HG03135 (cell line): ENCODE data around the gene RAB38.

Experiments used
- ATAC-seq: cut with Tn5 transposase; IDR thresholded peaks from one replicate; pipeline ENCODE4 v1.9.1; 2021; ENCODE audit warnings: mild to moderate bottlenecking, moderate library complexity; ENCODE audit not compliant: unreplicated experiment

The RAB38 gene

GRCh38 chr11:88170673-88171072, 4.6 kb downstream of the RAB38 start:
- no peak for ATAC-seq

DNA sequence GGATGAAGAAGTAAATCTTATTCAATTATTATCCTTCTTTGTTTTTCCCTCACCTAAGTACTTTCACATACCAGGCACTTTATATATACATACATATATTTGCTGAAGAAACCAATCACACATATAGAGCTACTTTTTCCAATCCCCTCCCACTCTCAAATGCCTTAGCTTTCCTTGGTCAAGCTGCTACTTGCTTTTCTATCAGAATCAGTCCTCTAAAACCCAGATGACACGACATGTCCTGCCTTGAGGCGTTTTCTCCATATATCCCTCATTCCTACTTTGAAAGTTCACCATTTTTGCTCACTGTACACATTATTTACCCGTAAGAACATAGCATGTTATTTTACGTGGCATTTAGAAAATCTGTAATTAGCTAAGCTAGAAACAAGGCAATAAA, 5.4 kb downstream of the RAB38 start:
- ATAC-seq, result no peak

DNA sequence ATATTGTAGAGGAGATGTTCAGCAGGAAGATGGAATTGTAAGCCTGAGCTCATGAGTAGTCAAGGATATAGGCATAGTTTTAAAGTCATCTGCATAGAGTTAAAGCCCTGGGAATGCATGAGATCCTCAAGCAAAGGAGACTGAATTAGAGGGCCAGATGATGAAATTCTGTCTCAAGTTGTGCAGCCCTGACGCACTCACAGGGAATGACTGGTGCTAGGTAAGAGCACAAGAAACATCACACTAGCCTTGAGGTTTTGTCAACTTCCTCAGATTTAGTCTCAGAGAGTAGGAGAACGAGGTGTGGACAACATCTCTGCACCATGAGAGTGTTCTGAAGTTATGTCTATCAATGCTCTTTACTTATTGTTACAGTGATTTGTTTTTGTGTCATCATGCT, 5.8 kb downstream of the RAB38 start:
- ATAC-seq, result no peak

DNA sequence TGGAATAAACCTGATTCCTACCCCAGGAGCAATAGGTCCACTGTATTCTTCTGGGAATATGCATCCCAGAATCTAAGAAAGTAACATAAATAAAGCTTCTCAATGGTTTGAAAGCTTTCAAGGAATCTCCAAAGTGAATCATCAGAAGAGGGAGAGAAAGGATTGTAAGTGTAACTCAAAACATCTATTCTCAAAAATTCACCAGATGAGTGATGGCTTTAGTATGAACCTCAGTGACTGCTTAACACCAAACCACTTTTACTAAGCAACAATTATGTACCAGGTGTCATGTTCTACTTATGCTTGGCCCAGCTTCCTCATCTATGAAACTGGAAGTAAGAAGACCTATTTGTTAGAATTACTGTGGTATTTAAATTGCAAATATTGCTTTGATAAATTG, 7.4 kb downstream of the RAB38 start:
- no peak for ATAC-seq

GRCh38 chr11:88164806-88165585, 10.2 kb downstream of the RAB38 start:
- no peak for ATAC-seq

DNA sequence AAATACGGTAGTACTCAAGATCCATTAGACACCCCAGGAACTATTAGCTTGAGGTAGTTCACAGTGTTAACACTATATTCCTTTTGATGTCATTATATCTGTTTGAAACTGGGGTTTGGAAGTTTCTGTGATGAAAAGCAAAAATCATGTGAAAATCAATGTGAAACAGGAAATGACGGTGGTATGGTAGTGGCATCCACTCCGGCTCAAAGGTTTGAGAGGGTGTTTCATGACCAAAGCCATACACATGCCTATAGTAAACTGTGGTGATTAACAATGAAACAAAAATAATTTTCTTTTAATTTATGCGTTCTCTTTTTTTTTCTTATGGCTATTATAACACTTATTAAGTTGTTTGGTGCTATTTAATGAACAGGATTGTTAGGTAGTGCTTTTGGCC, 10.9 kb downstream of the RAB38 start:
- no peak for ATAC-seq

- no peak for ATAC-seq
These were observed 17.2 kb downstream of the RAB38 start for GRCh38 chr11:88158081-88158480.

- ATAC-seq, result no peak
These were observed 17.9 kb downstream of the RAB38 start for GRCh38 chr11:88157370-88157769.

GRCh38 chr11:88152381-88152780, 22.9 kb downstream of the RAB38 start:
- ATAC-seq, result no peak

DNA sequence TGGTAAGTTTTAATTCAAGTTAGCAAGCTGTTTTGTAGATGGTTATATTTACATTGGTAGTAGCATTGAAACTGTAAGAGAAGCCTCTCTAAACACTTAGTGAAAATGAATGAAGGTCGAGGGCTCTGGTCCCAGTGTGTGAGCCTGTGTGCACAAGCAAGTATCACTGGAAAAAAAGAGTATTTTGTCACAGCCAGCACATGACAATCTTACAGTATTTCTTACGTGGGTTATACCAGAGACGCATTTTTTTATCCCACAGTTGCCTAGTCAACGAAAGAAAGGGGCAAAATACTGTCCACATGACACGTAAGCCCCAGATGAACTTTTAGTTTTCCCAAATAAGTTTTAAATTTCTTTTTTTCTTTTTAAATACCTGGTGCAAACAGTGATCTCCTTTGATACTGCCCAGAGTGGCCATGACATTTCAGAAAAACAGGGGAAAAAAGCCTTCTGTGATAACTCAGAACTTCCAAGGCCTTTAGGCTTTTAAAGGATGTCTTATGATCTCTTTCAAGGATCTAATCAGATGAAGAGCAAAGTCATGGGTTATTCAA, 23.5 kb downstream of the RAB38 start:
- ATAC-seq, result no peak

- no peak for ATAC-seq
These were observed 29.1 kb downstream of the RAB38 start for GRCh38 chr11:88146106-88146505.

DNA sequence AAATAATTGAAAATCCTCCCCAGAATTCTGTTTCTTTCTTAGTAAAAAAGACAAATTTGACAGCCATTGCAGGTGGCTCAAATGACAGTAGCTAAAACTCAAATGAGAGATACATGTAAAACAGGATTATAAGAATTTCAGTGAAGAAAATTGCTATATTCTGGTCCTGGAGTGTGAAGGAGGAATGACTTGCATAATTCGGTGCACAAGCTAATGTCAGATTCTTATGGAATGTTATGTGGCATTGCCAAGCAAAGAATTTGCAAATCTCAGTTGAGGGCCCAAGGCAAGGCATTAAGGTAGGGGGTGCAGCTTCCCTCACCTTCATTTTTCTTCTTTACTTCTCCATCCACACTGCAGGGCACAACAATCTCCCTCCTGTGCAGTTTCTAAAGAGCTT, 35.4 kb downstream of the RAB38 start:
- no peak for ATAC-seq

DNA sequence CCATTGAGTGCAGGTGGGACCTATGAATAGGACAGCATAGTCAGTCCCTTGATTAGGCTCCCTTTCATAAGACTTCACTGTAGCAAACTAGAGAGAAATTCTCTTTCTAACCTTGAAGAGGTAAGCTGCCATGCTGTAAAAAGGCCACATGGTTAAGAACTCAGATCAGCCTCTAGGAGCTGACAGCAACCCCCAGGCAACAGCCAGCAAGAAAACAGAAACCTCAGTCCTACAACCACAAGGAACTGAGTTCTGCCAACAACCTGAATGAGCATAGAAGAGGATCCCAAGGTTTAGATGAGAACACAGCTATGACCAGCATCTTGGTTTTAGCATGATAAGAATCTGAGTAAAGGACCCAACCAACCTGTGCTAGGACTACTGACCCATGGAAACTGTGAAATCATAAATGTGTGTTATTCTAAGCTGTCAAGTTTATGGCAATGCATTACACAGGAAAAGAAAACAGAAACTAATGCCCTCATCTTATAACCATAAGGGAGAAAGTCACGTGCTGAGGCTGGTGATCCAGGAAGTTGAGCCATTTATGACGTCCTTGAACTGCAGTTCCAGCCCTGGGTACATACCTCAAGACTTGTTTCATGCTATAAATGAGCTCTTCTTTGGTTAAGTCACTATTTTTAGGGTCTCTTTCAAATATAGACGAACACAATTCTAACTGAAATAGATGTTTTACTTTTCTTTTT, 43.3 kb downstream of the RAB38 start:
- ATAC-seq, result no peak

DNA sequence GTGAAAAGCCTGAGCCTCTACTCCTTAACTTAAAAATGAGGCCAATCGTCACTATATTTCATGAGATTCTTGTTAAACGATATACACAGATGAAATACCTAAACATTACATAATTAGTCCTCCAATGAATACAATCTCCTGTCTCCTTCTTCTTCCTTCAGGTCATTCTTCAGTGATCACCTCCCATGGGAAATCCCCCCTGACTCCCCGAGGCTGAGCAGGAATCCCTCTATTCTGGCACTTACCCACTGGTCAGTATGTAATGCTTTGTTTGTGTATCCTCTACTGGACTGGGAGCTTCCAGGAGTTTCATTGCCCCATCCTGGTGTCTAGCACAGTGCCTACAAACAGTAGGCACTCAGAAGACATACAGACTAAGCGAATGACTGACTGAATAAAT, 52.3 kb downstream of the RAB38 start:
- no peak for ATAC-seq

GRCh38 chr11:88119561-88119960, 55.7 kb downstream of the RAB38 start:
- no peak for ATAC-seq

- peak; percentile 48 for ATAC-seq
These were observed 57.9 kb downstream of the RAB38 start for GRCh38 chr11:88117281-88117858.

DNA sequence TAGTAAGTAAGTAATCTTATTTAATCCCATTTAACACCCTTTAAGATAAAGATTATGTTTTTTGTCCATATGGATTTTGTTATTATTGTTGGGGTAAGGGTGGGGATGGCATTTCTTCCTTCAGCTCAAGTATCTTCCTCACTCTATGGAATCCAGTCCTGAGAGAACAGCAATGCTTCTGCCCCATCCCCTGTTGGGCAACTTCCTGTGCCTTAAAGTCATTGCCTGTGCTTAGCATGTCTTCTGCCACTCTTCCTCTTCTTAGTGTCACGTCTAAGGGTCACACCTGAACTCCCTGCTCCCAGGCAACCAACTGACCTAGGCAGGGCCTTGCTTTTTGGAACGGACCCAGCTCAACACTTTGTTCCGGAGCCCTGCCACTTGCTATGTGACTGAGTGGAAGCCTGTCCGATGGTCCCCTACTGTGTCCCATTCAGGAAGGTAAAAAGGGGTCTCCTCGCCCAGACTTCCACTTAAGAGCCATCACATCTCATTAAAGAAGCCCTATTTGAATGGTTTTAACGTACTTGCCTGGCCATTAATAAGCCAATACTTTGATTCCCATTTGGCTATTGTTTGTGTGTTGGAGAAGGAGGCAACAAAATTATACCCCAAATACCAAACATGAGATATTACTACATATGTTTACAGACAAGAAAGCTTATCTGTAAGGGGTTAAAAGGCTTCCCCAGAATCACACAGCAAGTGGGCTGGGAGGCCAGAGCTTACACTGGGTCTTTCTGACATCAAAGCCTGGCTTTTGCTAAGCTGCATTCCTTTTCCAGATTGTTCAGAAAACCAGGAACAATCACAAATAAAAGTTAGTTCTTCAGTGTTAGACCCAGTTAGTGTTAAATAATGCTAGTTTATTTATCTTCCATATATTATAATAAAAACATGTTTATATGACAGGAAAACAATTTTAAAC, 59.2 kb downstream of the RAB38 start:
- ATAC-seq, result no peak

DNA sequence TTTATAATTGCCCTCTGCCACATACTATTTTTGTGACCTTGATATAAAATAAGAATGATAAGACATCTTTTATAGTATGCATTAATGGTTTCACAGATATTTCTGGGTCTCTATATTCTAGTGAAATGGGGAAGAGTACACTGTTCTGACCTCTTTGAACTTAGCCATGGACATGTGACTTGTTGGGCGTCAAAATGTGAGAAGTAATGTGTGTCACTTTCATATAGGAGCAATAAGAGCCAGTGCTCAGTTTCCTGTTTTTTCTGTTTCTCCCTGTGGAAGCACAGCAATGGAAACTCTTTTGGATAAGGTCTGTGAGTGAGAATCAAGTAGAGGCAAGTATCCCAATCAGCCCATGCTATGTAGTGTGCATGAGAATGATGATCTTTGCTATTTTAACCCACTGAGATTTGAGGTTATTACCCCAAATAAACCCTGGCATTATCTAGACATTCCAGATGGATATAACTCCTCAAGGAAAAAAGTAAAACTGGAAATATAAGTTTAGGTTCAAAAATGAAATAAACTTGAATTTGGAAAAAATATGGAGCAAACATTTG, 60.7 kb downstream of the RAB38 start:
- no peak for ATAC-seq

GRCh38 chr11:88106666-88107065, 68.6 kb downstream of the RAB38 start:
- ATAC-seq, result no peak

DNA sequence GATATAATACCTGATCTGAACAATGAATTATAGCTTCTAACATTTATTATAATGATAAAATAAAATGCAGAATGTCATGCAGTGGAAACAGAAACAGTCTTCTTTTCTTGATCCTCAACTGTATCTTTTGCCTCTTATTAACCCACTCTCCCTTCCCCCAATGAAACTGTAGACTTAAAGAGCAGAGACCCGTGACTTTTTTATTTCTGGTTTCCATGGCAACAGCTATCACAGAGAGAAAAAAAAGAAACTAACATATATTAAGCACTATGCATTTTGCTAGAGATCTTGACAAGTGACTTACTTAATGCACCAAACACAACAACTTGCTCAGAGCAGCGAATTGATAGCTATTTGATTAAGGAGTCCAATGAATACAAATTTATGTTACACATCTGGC, 69.3 kb downstream of the RAB38 start:
- no peak for ATAC-seq
